Activated naive CD8-positive, alpha-beta T cell (primary cell): ENCODE results near the gene KRT84.

Experiments
- H3K27ac Mint-ChIP-seq: one replicate; pipeline ENCODE4 v1.8.0; 2021; ENCODE audit warnings: mixed read lengths
- H3K27me3 Mint-ChIP-seq: one replicate; pipeline ENCODE4 v1.8.0; 2021; ENCODE audit warnings: mixed read lengths
- H3K36me3 Mint-ChIP-seq: one replicate; pipeline ENCODE4 v1.8.0; 2021; ENCODE audit warnings: mixed read lengths
- H3K4me1 Mint-ChIP-seq: one replicate; pipeline ENCODE4 v1.8.0; 2021; ENCODE audit warnings: low read depth, mixed read lengths
- H3K4me3 Mint-ChIP-seq: one replicate; pipeline ENCODE4 v1.8.0; 2021; ENCODE audit warnings: mild to moderate bottlenecking, mixed read lengths
- H3K9me3 Mint-ChIP-seq: one replicate; pipeline ENCODE4 v1.8.0; 2021; ENCODE audit warnings: low read depth, mixed read lengths

Gene KRT84

GRCh38 chr12:52337054-52337453 is 48.4 kb downstream of the KRT84 start:
- H3K4me3 Mint-ChIP-seq = no peak overlapping the region
- H3K9me3 Mint-ChIP-seq = no peaks in the 10 kb centered on the region
- no peaks in the 10 kb centered on the region for H3K4me1 Mint-ChIP-seq
- no peak overlapping the region for H3K27ac Mint-ChIP-seq
- H3K36me3 Mint-ChIP-seq = no peaks in the 10 kb centered on the region
- H3K27me3 Mint-ChIP-seq = peaks cover 7% of the 10 kb centered on the region

- H3K4me3 Mint-ChIP-seq = no peak overlapping the region
Measured at GRCh38 chr12:52336641-52337040, 48.8 kb downstream of the KRT84 start.

GRCh38 chr12:52335598-52336262 is 49.7 kb downstream of the KRT84 start:
- H3K4me1 Mint-ChIP-seq = no peaks in the 10 kb centered on the region
- no peaks in the 10 kb centered on the region for H3K9me3 Mint-ChIP-seq
- peaks cover 5% of the 10 kb centered on the region for H3K27me3 Mint-ChIP-seq
- no peaks in the 10 kb centered on the region for H3K36me3 Mint-ChIP-seq
- no peak overlapping the region for H3K27ac Mint-ChIP-seq
- no peak overlapping the region for H3K4me3 Mint-ChIP-seq

More at GRCh38 chr12:52336641-52337040, 48.8 kb downstream of the KRT84 start:
- Mint-ChIP-seq H3K4me1 (no peaks in the 10 kb centered on the region), H3K27ac (no peak overlapping the region), H3K9me3 (no peaks in the 10 kb centered on the region), H3K27me3 (peaks cover 5% of the 10 kb centered on the region), H3K36me3 (no peaks in the 10 kb centered on the region)

- H3K9me3 Mint-ChIP-seq = no peaks in the 10 kb centered on the region
- no peaks in the 10 kb centered on the region for H3K4me1 Mint-ChIP-seq
- H3K27me3 Mint-ChIP-seq = peaks cover 5% of the 10 kb centered on the region
- no peaks in the 10 kb centered on the region for H3K36me3 Mint-ChIP-seq
- H3K27ac Mint-ChIP-seq = no peak overlapping the region
- H3K4me3 Mint-ChIP-seq = no peak overlapping the region
Measured at GRCh38 chr12:52334185-52334584, 51.3 kb downstream of the KRT84 start.

GRCh38 chr12:52333321-52333720 is 52.1 kb downstream of the KRT84 start:
- H3K4me3 Mint-ChIP-seq = no peak overlapping the region
- H3K27me3 Mint-ChIP-seq = peaks cover 5% of the 10 kb centered on the region
- no peak overlapping the region for H3K27ac Mint-ChIP-seq
- no peaks in the 10 kb centered on the region for H3K36me3 Mint-ChIP-seq
- H3K4me1 Mint-ChIP-seq = no peaks in the 10 kb centered on the region
- H3K9me3 Mint-ChIP-seq = no peaks in the 10 kb centered on the region

- Mint-ChIP-seq H3K9me3 (no peaks in the 10 kb centered on the region), H3K36me3 (no peaks in the 10 kb centered on the region), H3K27me3 (peaks cover 5% of the 10 kb centered on the region), H3K27ac (no peak overlapping the region), H3K4me1 (peaks cover 6% of the 10 kb centered on the region), H3K4me3 (no peak overlapping the region)
Measured at GRCh38 chr12:52332381-52332780, 53.1 kb downstream of the KRT84 start.

GRCh38 chr12:52331833-52332232 is 53.6 kb downstream of the KRT84 start:
- no peak overlapping the region for H3K4me3 Mint-ChIP-seq
- H3K4me1 Mint-ChIP-seq = peaks cover 9% of the 10 kb centered on the region

GRCh38 chr12:52331039-52331438 is 54.4 kb downstream of the KRT84 start:
- Mint-ChIP-seq H3K27me3 (peaks cover 5% of the 10 kb centered on the region), H3K4me1 (peaks cover 9% of the 10 kb centered on the region), H3K36me3 (no peaks in the 10 kb centered on the region), H3K4me3 (no peak overlapping the region), H3K9me3 (no peaks in the 10 kb centered on the region), H3K27ac (no peak overlapping the region)

More at GRCh38 chr12:52331833-52332232, 53.6 kb downstream of the KRT84 start:
- no peaks in the 10 kb centered on the region for H3K36me3 Mint-ChIP-seq
- H3K27me3 Mint-ChIP-seq = peaks cover 5% of the 10 kb centered on the region
- no peak overlapping the region for H3K27ac Mint-ChIP-seq
- no peaks in the 10 kb centered on the region for H3K9me3 Mint-ChIP-seq

GRCh38 chr12:52327830-52328500 is 57.5 kb downstream of the KRT84 start:
- Mint-ChIP-seq H3K27ac (no peak overlapping the region), H3K4me1 (peaks cover 9% of the 10 kb centered on the region), H3K9me3 (no peaks in the 10 kb centered on the region), H3K27me3 (peaks cover 1% of the 10 kb centered on the region), H3K36me3 (no peaks in the 10 kb centered on the region), H3K4me3 (no peak overlapping the region)
